RWPE2 (cell line): ENCODE data around the gene PDE4D.

Experiments
- ATAC-seq: fragments of 200-7000 bp; cut with Tn5 transposase; 3 replicates; pipeline ENCODE4 v1.9.1; 2021; ENCODE audit warnings: low read depth
- DNase-seq: peaks from one replicate; pipeline ENCODE4 v3.0.0-alpha.2; 2020; ENCODE audit warnings: low spot score
- H3K27ac ChIP-seq: fragments of 450-650 bp; 2 replicates; pipeline ENCODE4 v1.5.1; 2017; ENCODE audit warnings: mild to moderate bottlenecking; ENCODE audit not compliant: poor library complexity, severe bottlenecking
- H3K27me3 ChIP-seq: fragments of 250-450 bp; sonication (Bioruptor Pico); 2 replicates; pipeline ENCODE4 v1.5.1; 2021; ENCODE audit warnings: mild to moderate bottlenecking, moderate library complexity; ENCODE audit not compliant: insufficient read depth, poor library complexity, severe bottlenecking
- H3K36me3 ChIP-seq: fragments of 250-450 bp; sonication (Bioruptor Pico); 2 replicates; pipeline ENCODE4 v1.5.1; 2020; ENCODE audit warnings: low read depth, mild to moderate bottlenecking, moderate library complexity
- H3K4me1 ChIP-seq: fragments of 250-450 bp; sonication (Bioruptor Pico); 2 replicates; pipeline ENCODE4 v1.5.1; 2021; ENCODE audit warnings: mild to moderate bottlenecking, moderate library complexity; ENCODE audit not compliant: insufficient read depth, poor library complexity, severe bottlenecking
- H3K4me3 ChIP-seq: fragments of 250-450 bp; sonication (Bioruptor Pico); 2 replicates; pipeline ENCODE4 v1.5.1; 2021; ENCODE audit warnings: mild to moderate bottlenecking, moderate library complexity; ENCODE audit not compliant: severe bottlenecking
- H3K9me3 ChIP-seq: fragments of 250-450 bp; sonication (Bioruptor Pico); 2 replicates; pipeline ENCODE4 v1.5.1; 2021; ENCODE audit warnings: mild to moderate bottlenecking, moderate library complexity; ENCODE audit not compliant: severe bottlenecking
- CTCF ChIP-seq: fragments of 450-650 bp; IDR thresholded peaks from one replicate; pipeline ENCODE4 v1.5.1; 2017; ENCODE audit warnings: mild to moderate bottlenecking, moderate library complexity; ENCODE audit not compliant: poor library complexity, severe bottlenecking

The PDE4D gene

GRCh38 chr5:59287884-59288283, 605.6 kb downstream of the PDE4D start:
- H3K4me3 ChIP-seq: no peak overlapping the region
- no peak overlapping the region for H3K27ac ChIP-seq
- H3K9me3 ChIP-seq: no peaks in the 10 kb centered on the region
- H3K4me1 ChIP-seq: peaks cover 8% of the 10 kb centered on the region
- no peaks in the 10 kb centered on the region for H3K27me3 ChIP-seq
- DNase-seq: no peak
- no peak for TF ChIP-seq CTCF
- no peaks in the 10 kb centered on the region for H3K36me3 ChIP-seq
- ATAC-seq: peak; percentile 33; the same call in 1 of the 3 replicates

DNA sequence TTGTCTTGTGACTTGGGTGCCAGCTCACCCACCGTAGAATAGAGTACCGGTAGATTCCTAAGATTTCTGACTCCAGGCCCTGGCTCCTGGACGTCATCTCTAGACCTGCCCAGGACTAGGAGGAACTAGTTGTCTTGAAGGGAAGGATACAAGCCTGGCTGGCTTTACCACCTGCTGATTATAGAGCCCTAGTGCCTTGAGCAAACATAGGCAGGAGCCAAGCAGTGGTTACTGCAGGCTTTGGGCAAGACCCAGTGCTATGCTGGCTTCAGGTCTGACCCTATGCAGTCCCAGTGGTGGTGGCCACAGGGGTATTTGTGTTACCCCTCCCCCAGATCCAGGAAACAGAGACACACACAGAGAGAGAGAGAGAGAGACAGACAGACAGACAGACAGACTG, 606.2 kb downstream of the PDE4D start:
- Histone ChIP-seq H3K4me1 (peaks cover 8% of the 10 kb centered on the region), H3K4me3 (no peak overlapping the region), H3K27ac (no peak overlapping the region), H3K9me3 (no peaks in the 10 kb centered on the region), H3K36me3 (no peaks in the 10 kb centered on the region), H3K27me3 (no peaks in the 10 kb centered on the region)
- DNase-seq (no peak), ATAC-seq (no peak)
- TF ChIP-seq CTCF: no peak

DNA sequence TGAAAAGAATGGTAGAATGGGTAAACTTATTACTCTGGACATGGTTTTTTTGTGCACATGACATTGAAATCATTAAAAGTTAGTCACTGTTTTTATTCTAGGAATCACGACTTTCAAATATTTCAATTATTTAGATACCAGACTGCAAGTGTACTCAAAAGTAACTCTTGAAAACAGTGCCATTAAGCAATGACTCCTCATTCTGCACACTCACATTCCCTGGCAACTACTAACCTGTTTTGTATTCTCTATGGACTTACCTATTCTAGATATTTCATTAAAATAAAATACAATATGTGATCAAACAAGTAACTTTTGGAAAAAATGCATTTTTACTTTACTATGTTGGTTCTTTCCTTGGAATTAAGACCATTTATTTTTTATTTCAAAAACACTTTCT, 607.0 kb downstream of the PDE4D start:
- Histone ChIP-seq H3K4me3 (no peak overlapping the region), H3K9me3 (no peaks in the 10 kb centered on the region), H3K36me3 (no peaks in the 10 kb centered on the region), H3K4me1 (peaks cover 8% of the 10 kb centered on the region), H3K27me3 (no peaks in the 10 kb centered on the region), H3K27ac (no peak overlapping the region)
- DNase-seq (no peak), ATAC-seq (no peak)
- TF ChIP-seq CTCF: no peak

- H3K36me3 ChIP-seq: no peaks in the 10 kb centered on the region
- H3K27ac ChIP-seq: no peak overlapping the region
- DNase-seq (no peak), ATAC-seq (no peak)
- no peak for TF ChIP-seq CTCF
- no peaks in the 10 kb centered on the region for H3K9me3 ChIP-seq
- peaks cover 8% of the 10 kb centered on the region for H3K4me1 ChIP-seq
- H3K27me3 ChIP-seq: no peaks in the 10 kb centered on the region
- no peak overlapping the region for H3K4me3 ChIP-seq
Measured at GRCh38 chr5:59285300-59286016, 608.1 kb downstream of the PDE4D start.

GRCh38 chr5:59282726-59283125, 610.8 kb downstream of the PDE4D start:
- H3K9me3 ChIP-seq: no peaks in the 10 kb centered on the region
- no peak overlapping the region for H3K27ac ChIP-seq
- no peaks in the 10 kb centered on the region for H3K36me3 ChIP-seq
- H3K4me1 ChIP-seq: peaks cover 3% of the 10 kb centered on the region
- DNase-seq: no peak
- H3K27me3 ChIP-seq: no peaks in the 10 kb centered on the region
- no peak for TF ChIP-seq CTCF
- no peak overlapping the region for H3K4me3 ChIP-seq
- no peak for ATAC-seq
